Measurements from ENCODE around the gene PTGR2. TPM values are rescaled to one million over a fixed set of nuclear protein-coding genes. Genes with fewer than 3 reads are reported as not detected.
"Not testable (repeated sequence)": the region's sequence is repeated elsewhere in the genome, so short reads cannot be mapped to it uniquely, and the experiment has no call there.

PTGR2 gene
- total and polyA plus RNA-seq, 3 experiments from 2014 or later, result 3.0 to 4.2 (median 3.3) TPM

DNA sequence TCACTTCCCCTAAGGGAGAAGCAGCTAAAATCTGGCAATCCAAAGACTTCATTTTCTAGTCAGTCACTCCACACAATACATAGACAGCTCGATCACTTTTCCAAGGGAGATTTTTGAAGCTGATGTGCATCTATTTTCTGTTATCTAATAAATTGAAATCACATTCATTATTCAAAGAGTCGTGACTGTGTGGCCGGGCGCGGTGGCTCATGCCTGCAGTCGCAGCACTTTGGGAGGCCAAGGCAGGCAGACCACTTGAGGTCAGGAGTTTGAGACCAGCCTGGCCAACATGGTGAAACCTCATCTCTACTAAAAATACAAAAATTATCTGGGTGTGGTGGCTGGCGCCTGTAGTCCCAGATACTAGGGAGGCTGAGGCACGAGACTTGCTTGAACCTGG, 27.1 kb upstream of the PTGR2 start:
- ChIA-PET CTCF (interaction anchor here (1.0 to 12.2 kb wide), 6 partner anchors 27 to 191 kb away, joined by 3 to 128 read pairs (median 5); a partner anchor contains a TSS), POLR2A (no interaction called here)
- H3K27me3 Mint-ChIP-seq, result peaks cover 0 to 4% of the 10 kb centered on the region in 2 donors
- H3K9me3 Mint-ChIP-seq, result no peaks in the 10 kb centered on the region
- H3K9me3 ChIP-seq (ENCODE audit: low read length), result no peaks in the 10 kb centered on the region
- H3K36me3 Mint-ChIP-seq, result no peaks in the 10 kb centered on the region
- H3K4me1 Mint-ChIP-seq, result peaks cover under 1 to 10% (median 9%) of the 10 kb centered on the region in 3 donors
- H3K36me3 ChIP-seq (ENCODE audit: insufficient read depth, low read length), result no peaks in the 10 kb centered on the region
- H3K4me3 ChIP-seq (ENCODE audit: low read length), result no peak overlapping the region
- no peak for DNase-seq
- no peak overlapping the region for H3K4me3 Mint-ChIP-seq
- H3K27me3 ChIP-seq (ENCODE audit: insufficient read depth, low read length, poor library complexity, severe bottlenecking), result no peaks in the 10 kb centered on the region
- no peaks in the 10 kb centered on the region for H3K4me1 ChIP-seq (ENCODE audit: insufficient read depth, low read length)
- H3K27ac ChIP-seq (ENCODE audit: low read depth, low read length), result no peak overlapping the region
- no peak overlapping the region for H3K27ac Mint-ChIP-seq

DNA sequence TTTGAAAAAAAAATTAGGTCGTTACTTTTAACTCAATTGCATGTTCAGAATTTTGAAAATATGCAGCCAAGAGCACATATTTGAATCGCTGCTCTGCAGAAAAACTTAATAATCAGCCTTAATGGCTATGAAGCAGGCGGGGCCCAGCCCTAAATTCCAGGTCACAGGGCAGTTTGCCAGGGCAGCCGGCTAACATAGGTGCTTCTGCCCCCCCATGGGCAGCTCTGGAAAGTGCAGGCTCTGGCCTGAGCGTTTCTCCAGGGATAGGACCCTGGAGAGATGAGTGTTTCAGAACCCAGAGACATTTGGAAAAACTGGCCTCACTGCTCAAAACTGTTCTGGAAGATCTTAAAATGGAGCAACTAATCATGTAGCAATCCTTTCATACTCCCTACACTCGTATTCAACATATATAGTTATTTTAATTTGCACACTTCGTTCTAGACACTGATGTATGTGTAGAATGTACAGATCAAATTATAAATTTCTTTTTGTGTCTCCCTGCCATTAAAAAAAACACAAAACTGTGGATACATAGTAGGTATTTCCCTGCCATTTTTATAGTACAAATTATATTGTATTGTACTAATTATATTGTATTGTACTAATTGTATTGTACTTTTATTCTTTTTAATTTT, 26.0 kb upstream of the PTGR2 start:
- H3K4me1 Mint-ChIP-seq, result peaks cover 6 to 16% (median 16%) of the 10 kb centered on the region in 3 donors
- CTCF ChIA-PET, result interaction anchor here (1.0 to 12.2 kb wide), 11 partner anchors 21 to 116 kb away, joined by 3 to 128 read pairs (median 4); a partner anchor contains a TSS
- DNase-seq, result peak; percentile 61 to 87 (median 64)
- H3K36me3 Mint-ChIP-seq, result no peaks in the 10 kb centered on the region
- POLR2A ChIA-PET, result interaction anchor here (0.7 to 1.5 kb wide), 4 partner anchors 54 to 97 kb away, joined by 3 to 10 read pairs (median 4); a partner anchor contains a TSS
- no peak overlapping the region for H3K27ac Mint-ChIP-seq
- Histone ChIP-seq H3K9me3 (ENCODE audit: low read length) (no peaks in the 10 kb centered on the region), H3K4me3 (ENCODE audit: low read length) (no peak overlapping the region), H3K36me3 (ENCODE audit: insufficient read depth, low read length) (no peaks in the 10 kb centered on the region), H3K27ac (ENCODE audit: low read depth, low read length) (no peak overlapping the region), H3K4me1 (ENCODE audit: insufficient read depth, low read length) (no peaks in the 10 kb centered on the region), H3K27me3 (ENCODE audit: insufficient read depth, low read length, poor library complexity, severe bottlenecking) (no peaks in the 10 kb centered on the region)
- H3K27me3 Mint-ChIP-seq, result peaks cover 0 to 4% of the 10 kb centered on the region in 2 donors
- no peak overlapping the region for H3K4me3 Mint-ChIP-seq
- H3K9me3 Mint-ChIP-seq, result no peaks in the 10 kb centered on the region

DNA sequence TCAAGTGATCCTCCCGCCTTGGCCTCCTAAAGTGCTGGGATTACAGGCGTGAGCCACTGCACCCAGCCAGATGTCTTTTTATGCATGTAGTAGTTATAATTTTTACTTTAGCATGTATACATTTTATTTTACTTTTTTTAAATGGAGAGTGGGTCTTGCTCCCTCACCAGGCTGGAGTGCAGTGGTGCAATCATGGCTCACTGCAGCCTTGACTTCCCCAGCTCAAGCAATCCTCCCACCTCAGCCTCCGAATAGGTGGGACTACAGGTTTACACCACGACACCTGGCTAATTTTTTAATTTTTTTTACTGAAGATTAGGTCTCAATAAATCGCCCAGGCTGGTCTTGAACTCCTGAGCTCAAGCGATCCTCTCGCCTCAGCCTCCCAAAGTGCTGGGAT, 24.4 kb upstream of the PTGR2 start:
- ChIA-PET POLR2A (interaction anchor here (1.1 kb wide), 1 partner anchor 68 kb away, joined by 4 read pairs; no protein-coding TSS in a partner anchor), CTCF (interaction anchor here (0.6 to 12.2 kb wide), 11 partner anchors 38 to 248 kb away, joined by 3 to 128 read pairs (median 3); a partner anchor contains a TSS)
- not testable (repeated sequence) for H3K4me3 ChIP-seq (ENCODE audit: low read length); H3K27me3 ChIP-seq (ENCODE audit: insufficient read depth, low read length, poor library complexity, severe bottlenecking); H3K27ac Mint-ChIP-seq; H3K27ac ChIP-seq (ENCODE audit: low read depth, low read length); H3K36me3 ChIP-seq (ENCODE audit: insufficient read depth, low read length); H3K9me3 ChIP-seq (ENCODE audit: low read length); DNase-seq; H3K27me3 Mint-ChIP-seq; H3K4me3 Mint-ChIP-seq; H3K4me1 ChIP-seq (ENCODE audit: insufficient read depth, low read length); H3K36me3 Mint-ChIP-seq; H3K9me3 Mint-ChIP-seq
- H3K4me1 Mint-ChIP-seq, result peaks cover 6 to 16% (median 16%) of the 10 kb centered on the region in 3 donors

DNA sequence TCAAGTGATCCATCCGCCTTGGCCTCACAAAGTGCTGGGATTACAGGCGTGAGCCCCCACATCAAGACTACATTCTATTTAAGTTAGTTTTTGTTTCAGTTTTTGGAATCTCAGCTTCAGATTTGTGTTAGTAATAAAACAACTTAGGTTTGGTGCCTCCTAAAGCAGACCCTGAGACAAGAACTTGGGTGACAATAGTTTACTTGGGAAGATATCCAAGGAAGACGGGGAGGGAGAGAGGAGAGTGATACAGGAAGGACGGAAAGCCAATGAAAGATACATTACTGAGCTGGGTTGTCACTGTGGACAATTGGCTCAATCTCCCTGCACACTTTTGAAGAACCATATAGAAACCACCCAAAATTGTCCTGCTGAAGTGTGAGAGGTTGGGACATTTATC, 22.6 kb upstream of the PTGR2 start:
- Mint-ChIP-seq H3K27ac (peak overlapping the region in 7 of 8 donors; percentile 11 to 69 (median 39)), H3K27me3 (no peaks in the 10 kb centered on the region), H3K36me3 (no peaks in the 10 kb centered on the region), H3K9me3 (no peaks in the 10 kb centered on the region), H3K4me3 (no peak overlapping the region), H3K4me1 (peaks cover 6 to 16% (median 16%) of the 10 kb centered on the region in 3 donors)
- no peak overlapping the region for H3K4me3 ChIP-seq (ENCODE audit: low read length)
- no peaks in the 10 kb centered on the region for H3K4me1 ChIP-seq (ENCODE audit: insufficient read depth, low read length)
- no peaks in the 10 kb centered on the region for H3K9me3 ChIP-seq (ENCODE audit: low read length)
- no peak for DNase-seq
- CTCF ChIA-PET, result interaction anchor here (1.4 to 12.2 kb wide), 2 partner anchors 71 to 99 kb away, joined by 5 to 128 read pairs; no protein-coding TSS in a partner anchor
- H3K27ac ChIP-seq (ENCODE audit: low read depth, low read length), result no peak overlapping the region
- no peaks in the 10 kb centered on the region for H3K36me3 ChIP-seq (ENCODE audit: insufficient read depth, low read length)
- POLR2A ChIA-PET, result no interaction called here
- no peaks in the 10 kb centered on the region for H3K27me3 ChIP-seq (ENCODE audit: insufficient read depth, low read length, poor library complexity, severe bottlenecking)

DNA sequence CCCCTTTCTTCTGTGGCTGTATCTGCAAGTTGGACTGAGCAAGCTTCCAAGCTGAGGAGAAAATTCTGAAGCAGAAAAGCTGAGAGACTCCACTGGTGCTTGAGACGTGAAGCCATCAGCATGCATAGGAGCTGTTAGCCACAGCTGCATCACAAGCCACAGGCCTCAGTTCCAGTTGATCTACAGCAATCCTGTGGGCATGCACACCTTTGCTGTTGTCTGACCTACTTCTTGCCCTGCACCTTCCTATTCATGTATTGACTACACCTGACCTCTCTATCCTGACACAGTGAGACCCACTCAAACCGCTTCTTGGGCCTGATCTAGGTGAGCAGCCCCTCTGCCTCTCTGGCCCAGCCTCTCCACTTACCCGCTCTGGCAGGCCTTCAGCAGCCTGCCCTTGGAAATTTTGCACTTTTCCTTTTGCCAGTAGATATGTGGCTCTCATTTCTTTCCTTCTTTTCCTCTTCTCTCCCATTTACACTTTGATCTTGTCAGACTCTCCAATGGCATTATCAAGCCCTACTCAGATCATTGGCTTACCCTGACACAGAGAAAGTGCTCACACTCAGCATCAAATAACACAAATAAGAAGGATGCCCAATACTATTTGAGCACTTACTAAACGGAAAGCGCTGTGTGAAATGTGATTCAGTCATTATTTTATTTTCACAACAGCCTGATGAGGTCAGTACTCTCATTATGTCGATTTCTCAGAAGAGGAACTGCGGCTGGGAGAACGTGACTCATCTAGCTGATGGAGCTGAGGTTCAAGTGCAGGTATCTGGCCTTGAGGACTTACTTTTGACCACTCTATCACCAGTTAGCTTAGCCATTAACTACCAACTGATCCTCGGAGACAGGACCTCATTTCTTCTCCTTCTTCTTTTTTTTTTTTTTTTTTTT, 21.9 kb upstream of the PTGR2 start:
- no peaks in the 10 kb centered on the region for H3K36me3 Mint-ChIP-seq
- no peaks in the 10 kb centered on the region for H3K9me3 Mint-ChIP-seq
- POLR2A ChIA-PET, result interaction anchor here (0.6 kb wide), 2 partner anchors 177 to 483 kb away, joined by 5 read pairs; no protein-coding TSS in a partner anchor
- no peaks in the 10 kb centered on the region for H3K27me3 Mint-ChIP-seq
- peak overlapping the region in 1 of 7 donors; percentile 45 for H3K4me3 Mint-ChIP-seq
- H3K4me3 ChIP-seq (ENCODE audit: low read length), result no peak overlapping the region
- CTCF ChIA-PET, result interaction anchor here (0.9 to 12.2 kb wide), 3 partner anchors 43 to 99 kb away, joined by 3 to 128 read pairs (median 5); no protein-coding TSS in a partner anchor
- H3K27ac Mint-ChIP-seq, result peak overlapping the region; percentile 11 to 89 (median 50)
- no peaks in the 10 kb centered on the region for H3K4me1 ChIP-seq (ENCODE audit: insufficient read depth, low read length)
- no peaks in the 10 kb centered on the region for H3K36me3 ChIP-seq (ENCODE audit: insufficient read depth, low read length)
- no peaks in the 10 kb centered on the region for H3K27me3 ChIP-seq (ENCODE audit: insufficient read depth, low read length, poor library complexity, severe bottlenecking)
- peaks cover 6 to 16% (median 16%) of the 10 kb centered on the region in 3 donors for H3K4me1 Mint-ChIP-seq
- DNase-seq, result no peak
- H3K27ac ChIP-seq (ENCODE audit: low read depth, low read length), result no peak overlapping the region
- no peaks in the 10 kb centered on the region for H3K9me3 ChIP-seq (ENCODE audit: low read length)

DNA sequence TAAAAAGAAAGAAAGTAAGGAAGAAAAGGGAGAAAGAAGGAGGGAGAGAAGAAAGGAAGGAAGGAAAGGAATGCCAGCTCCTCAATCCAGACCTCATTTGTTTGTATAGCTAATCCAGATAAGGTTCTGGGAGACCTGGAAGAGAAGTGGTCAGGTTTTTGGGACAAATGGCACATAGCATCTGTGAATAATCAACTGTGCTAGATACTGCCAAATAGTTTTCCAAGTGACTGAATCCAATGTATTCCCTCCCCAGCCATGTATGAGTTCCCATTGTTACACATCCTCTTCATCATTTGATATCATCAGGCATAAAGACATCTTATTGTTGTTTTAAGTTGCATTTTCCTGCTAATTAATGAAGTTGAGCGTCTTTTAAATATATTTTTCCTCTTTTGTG, 18.6 kb upstream of the PTGR2 start:
- POLR2A ChIA-PET, result no interaction called here
- CTCF ChIA-PET, result interaction anchor here (12.2 kb wide), 1 partner anchor 103 kb away, joined by 128 read pairs; no protein-coding TSS in a partner anchor
- Mint-ChIP-seq H3K27ac (peak overlapping the region in 1 of 8 donors; percentile 34), H3K27me3 (no peaks in the 10 kb centered on the region), H3K4me3 (no peak overlapping the region), H3K36me3 (no peaks in the 10 kb centered on the region), H3K4me1 (peaks cover 6 to 13% (median 12%) of the 10 kb centered on the region in 3 donors), H3K9me3 (no peaks in the 10 kb centered on the region)
- Histone ChIP-seq H3K4me1 (ENCODE audit: insufficient read depth, low read length) (no peaks in the 10 kb centered on the region), H3K27ac (ENCODE audit: low read depth, low read length) (no peak overlapping the region), H3K27me3 (ENCODE audit: insufficient read depth, low read length, poor library complexity, severe bottlenecking) (no peaks in the 10 kb centered on the region), H3K4me3 (ENCODE audit: low read length) (no peak overlapping the region), H3K9me3 (ENCODE audit: low read length) (no peaks in the 10 kb centered on the region), H3K36me3 (ENCODE audit: insufficient read depth, low read length) (no peaks in the 10 kb centered on the region)
- no peak for DNase-seq

DNA sequence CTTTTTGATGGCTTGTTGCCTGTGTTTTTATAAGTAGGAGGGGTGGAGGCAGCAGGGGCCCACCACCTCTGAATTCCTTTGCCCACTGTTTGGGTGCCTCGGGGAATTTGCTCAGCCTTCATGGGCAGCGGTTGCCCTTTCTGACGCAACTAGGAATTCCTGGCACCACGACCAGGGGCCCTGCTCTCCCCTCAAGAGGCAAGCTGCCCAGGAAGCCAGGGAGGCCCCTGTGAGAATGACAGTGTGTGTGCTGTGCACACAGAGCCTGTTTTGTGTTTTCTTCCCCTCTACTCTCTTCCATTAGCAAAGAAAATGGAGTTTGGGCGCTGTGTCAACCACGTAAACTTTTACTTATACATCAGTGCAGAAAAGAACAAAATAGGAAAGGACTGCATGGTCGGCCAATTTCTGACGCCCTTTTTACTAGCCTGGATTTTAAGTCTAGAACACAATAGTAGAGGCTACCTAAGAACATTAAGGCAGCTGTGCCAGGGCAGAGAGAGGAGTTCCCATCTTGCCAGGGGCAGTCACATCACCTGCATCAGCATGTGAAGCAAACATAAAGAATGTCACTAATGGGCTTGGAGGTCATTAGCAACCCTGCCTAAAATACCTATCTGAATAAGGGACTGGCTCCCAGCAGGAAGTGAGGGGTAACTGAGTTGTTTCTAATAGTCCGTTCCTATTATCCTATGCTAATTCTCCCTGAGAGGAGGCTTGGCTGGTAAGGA, 17.9 kb upstream of the PTGR2 start:
- Mint-ChIP-seq H3K27me3 (no peaks in the 10 kb centered on the region), H3K4me3 (no peak overlapping the region), H3K27ac (no peak overlapping the region), H3K4me1 (peaks cover 6 to 13% (median 12%) of the 10 kb centered on the region in 3 donors), H3K9me3 (no peaks in the 10 kb centered on the region), H3K36me3 (no peaks in the 10 kb centered on the region)
- ChIA-PET POLR2A (no interaction called here), CTCF (interaction anchor here (12.2 kb wide), 1 partner anchor 103 kb away, joined by 128 read pairs; no protein-coding TSS in a partner anchor)
- H3K4me1 ChIP-seq (ENCODE audit: insufficient read depth, low read length), result no peaks in the 10 kb centered on the region
- DNase-seq, result no peak
- H3K27ac ChIP-seq (ENCODE audit: low read depth, low read length), result no peak overlapping the region
- H3K27me3 ChIP-seq (ENCODE audit: insufficient read depth, low read length, poor library complexity, severe bottlenecking), result no peaks in the 10 kb centered on the region
- no peaks in the 10 kb centered on the region for H3K36me3 ChIP-seq (ENCODE audit: insufficient read depth, low read length)
- no peaks in the 10 kb centered on the region for H3K9me3 ChIP-seq (ENCODE audit: low read length)
- H3K4me3 ChIP-seq (ENCODE audit: low read length), result no peak overlapping the region
